WTC11 (cell line): ENCODE data around the gene GLRA1. TPM values are rescaled to one million over a fixed set of nuclear protein-coding genes. Genes with fewer than 3 reads are reported as not detected.

ENCODE experiments used
- ATAC-seq: fragments of 200-7000 bp; cut with Tn5 transposase; 2 replicates; pipeline ENCODE4 v1.10.0; 2021; ENCODE audit warnings: mild to moderate bottlenecking, moderate library complexity
- CTCF ChIA-PET: fragments of 300-600 bp; sonication (Branson Sonifier 250); formaldehyde crosslinking; loops from one replicate; lab custom pipeline; 2021; ENCODE audit warnings: antibody characterized with exemption; lab: Charles Lee
- POLR2A ChIA-PET: fragments of 350-600 bp; sonication (Branson Sonifier 250); formaldehyde crosslinking; loops from one replicate; lab custom pipeline; 2021; ENCODE audit warnings: antibody characterized with exemption; lab: Charles Lee
- DNase-seq: peaks from one replicate; pipeline ENCODE4 v3.0.0; 2021; ENCODE audit warnings: low spot score
- H3K27ac Mint-ChIP-seq: 2 replicates; pipeline ENCODE4 v1.8.0; 2021; ENCODE audit warnings: mixed read lengths
- H3K27me3 Mint-ChIP-seq: 2 replicates; pipeline ENCODE4 v1.8.0; 2021; ENCODE audit warnings: low read depth, mild to moderate bottlenecking, moderate library complexity, mixed read lengths
- H3K36me3 Mint-ChIP-seq: 2 replicates; pipeline ENCODE4 v1.8.0; 2021; ENCODE audit warnings: mixed read lengths
- H3K4me1 Mint-ChIP-seq: 2 replicates; pipeline ENCODE4 v1.8.0; 2022; ENCODE audit warnings: mixed read lengths
- H3K4me3 Mint-ChIP-seq: 2 replicates; pipeline ENCODE4 v1.8.0; 2021; ENCODE audit warnings: mild to moderate bottlenecking, moderate library complexity, mixed read lengths
- H3K9me3 Mint-ChIP-seq: 2 replicates; pipeline ENCODE4 v1.8.0; 2021; ENCODE audit warnings: mixed read lengths
- AFF4 ChIP-seq: sonication (generic); formaldehyde crosslinking; IDR thresholded peaks from 2 replicates; pipeline ENCODE4 v1.8.1; 2023; ENCODE audit warnings: mild to moderate bottlenecking, missing genetic modification reagents, borderline replicate concordance
- CBFB ChIP-seq: sonication (generic); formaldehyde crosslinking; IDR thresholded peaks from 2 replicates; pipeline ENCODE4 v1.8.1; 2022; ENCODE audit warnings: mild to moderate bottlenecking, low read depth, missing genetic modification reagents
- E2F1 ChIP-seq: sonication (generic); formaldehyde crosslinking; IDR thresholded peaks from 2 replicates; pipeline ENCODE4 v1.8.0; 2022; ENCODE audit warnings: mild to moderate bottlenecking, missing genetic modification reagents
- ELF4 ChIP-seq: sonication (generic); formaldehyde crosslinking; IDR thresholded peaks from 2 replicates; pipeline ENCODE4 v1.8.1; 2022; ENCODE audit warnings: low read depth, mild to moderate bottlenecking, moderate library complexity, missing genetic modification reagents
- ETV6 ChIP-seq: sonication (generic); formaldehyde crosslinking; IDR thresholded peaks from 2 replicates; pipeline ENCODE4 v1.8.1; 2022; ENCODE audit warnings: mild to moderate bottlenecking, missing genetic modification reagents
- FOXK1 ChIP-seq: sonication (generic); formaldehyde crosslinking; IDR thresholded peaks from 2 replicates; pipeline ENCODE4 v1.8.0; 2022; ENCODE audit warnings: mild to moderate bottlenecking, moderate library complexity, missing genetic modification reagents
- JUN ChIP-seq: sonication (generic); formaldehyde crosslinking; IDR thresholded peaks from 2 replicates; pipeline ENCODE4 v1.8.0; 2023; ENCODE audit warnings: mild to moderate bottlenecking, missing genetic modification reagents
- MAX ChIP-seq: sonication (generic); formaldehyde crosslinking; IDR thresholded peaks from 2 replicates; pipeline ENCODE4 v1.8.0; 2022; ENCODE audit warnings: mild to moderate bottlenecking, missing genetic modification reagents
- MLX ChIP-seq: sonication (generic); formaldehyde crosslinking; IDR thresholded peaks from 2 replicates; pipeline ENCODE4 v1.8.1; 2023; ENCODE audit warnings: mild to moderate bottlenecking, missing genetic modification reagents, moderate library complexity
- MXD4 ChIP-seq: fragments of 250-450 bp; sonication (Bioruptor Pico); IDR thresholded peaks from 2 replicates; pipeline ENCODE4 v1.8.0; 2021; ENCODE audit warnings: mild to moderate bottlenecking, moderate library complexity, borderline replicate concordance
- NFYB ChIP-seq: sonication (generic); formaldehyde crosslinking; conservative IDR thresholded peaks from 2 replicates; pipeline ENCODE4 v1.8.0; 2022; ENCODE audit warnings: low read depth, missing genetic modification reagents
- SP1 ChIP-seq: sonication (generic); formaldehyde crosslinking; conservative IDR thresholded peaks from 2 replicates; pipeline ENCODE4 v1.8.1; 2022; ENCODE audit warnings: missing genetic modification reagents
- TCF7 ChIP-seq: sonication (generic); formaldehyde crosslinking; IDR thresholded peaks from 2 replicates; pipeline ENCODE4 v1.8.0; 2022; ENCODE audit warnings: mild to moderate bottlenecking, low read depth, missing genetic modification reagents, moderate library complexity
- TEAD1 ChIP-seq: sonication (generic); formaldehyde crosslinking; IDR thresholded peaks from 2 replicates; pipeline ENCODE4 v1.8.0; 2022; ENCODE audit warnings: mild to moderate bottlenecking, missing genetic modification reagents
- ZBTB21 ChIP-seq: sonication (generic); formaldehyde crosslinking; IDR thresholded peaks from 2 replicates; pipeline ENCODE4 v1.8.1; 2023; ENCODE audit warnings: mild to moderate bottlenecking, missing genetic modification reagents, borderline replicate concordance
- ZNF263 ChIP-seq: sonication (generic); formaldehyde crosslinking; IDR thresholded peaks from 2 replicates; pipeline ENCODE4 v1.8.1; 2022; ENCODE audit warnings: low read depth, mild to moderate bottlenecking, moderate library complexity, missing genetic modification reagents
- ZNF317 ChIP-seq: sonication (generic); formaldehyde crosslinking; IDR thresholded peaks from 2 replicates; pipeline ENCODE4 v1.8.1; 2023; ENCODE audit warnings: low read depth, mild to moderate bottlenecking, moderate library complexity, missing genetic modification reagents, borderline replicate concordance
- ZNF416 ChIP-seq: fragments of 250-450 bp; sonication (Bioruptor Pico); IDR thresholded peaks from 2 replicates; pipeline ENCODE4 v1.9.0; 2021; ENCODE audit warnings: mild to moderate bottlenecking, inconsistent platforms
- total RNA-seq: library from RNA; stranded (reverse); gene quantifications from 3 replicates; pipeline ENCODE4 v1.2.3, GENCODE V29; 2021
- TF ChIP-seq, protein P1 (sequence below): sonication (generic); formaldehyde crosslinking; IDR thresholded peaks from 2 replicates; pipeline ENCODE4 v1.8.1; 2022; ENCODE audit warnings: low read depth, mild to moderate bottlenecking, moderate library complexity, missing genetic modification reagents, borderline replicate concordance
- TF ChIP-seq, protein P2 (sequence below): fragments of 250-450 bp; sonication (Bioruptor Pico); IDR thresholded peaks from 2 replicates; pipeline ENCODE4 v1.9.0; 2021; ENCODE audit warnings: moderate library complexity, mild to moderate bottlenecking, inconsistent platforms, borderline replicate concordance
- TF ChIP-seq, protein P3 (sequence below): sonication (generic); formaldehyde crosslinking; IDR thresholded peaks from 2 replicates; pipeline ENCODE4 v1.8.0; 2022; ENCODE audit warnings: mild to moderate bottlenecking, missing genetic modification reagents
- TF ChIP-seq, protein P4 (sequence below): fragments of 250-450 bp; sonication (Bioruptor Pico); IDR thresholded peaks from 2 replicates; pipeline ENCODE4 v1.8.0; 2021; ENCODE audit warnings: mild to moderate bottlenecking

Gene GLRA1
- total RNA-seq, 1 experiment from 2014 or later, result not detected

DNA sequence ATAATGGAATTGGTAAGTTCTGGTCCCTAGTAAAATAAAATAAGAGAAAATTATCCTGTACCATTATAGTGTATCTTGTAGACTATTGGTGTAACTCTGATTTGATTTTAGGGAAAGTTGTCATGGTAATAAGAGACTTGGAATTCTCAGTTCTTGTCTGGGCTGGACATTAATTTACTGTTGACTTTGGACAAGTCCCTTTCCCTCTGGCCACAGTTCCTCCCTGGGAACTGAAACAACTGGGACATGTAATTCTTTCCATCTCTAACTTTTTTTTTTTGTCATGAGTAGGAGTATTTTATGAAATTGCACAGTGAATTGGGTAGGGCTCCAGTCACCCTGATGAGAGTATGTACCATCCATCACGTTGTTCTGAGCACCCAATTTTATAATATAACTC lies 15.0 kb downstream of the GLRA1 start:
- Mint-ChIP-seq H3K9me3 (no peaks in the 10 kb centered on the region), H3K27ac (no peak overlapping the region), H3K36me3 (no peaks in the 10 kb centered on the region), H3K4me1 (peaks cover 19% of the 10 kb centered on the region), H3K4me3 (no peak overlapping the region), H3K27me3 (peaks cover 98% of the 10 kb centered on the region)
- TF ChIP-seq CBFB (CRISPR knock-in tag) (no peak), AFF4 (no peak), SP1 (CRISPR knock-in tag) (no peak), TEAD1 (CRISPR knock-in tag) (no peak), ETV6 (CRISPR knock-in tag) (no peak), TCF7 (no peak), ZNF416 (CRISPR knock-in tag) (no peak), MXD4 (CRISPR knock-in tag) (no peak), FOXK1 (CRISPR knock-in tag) (no peak), E2F1 (no peak), ZBTB21 (CRISPR knock-in tag) (no peak), NFYB (CRISPR knock-in tag) (no peak)
- TF ChIP-seq, protein P1, sequence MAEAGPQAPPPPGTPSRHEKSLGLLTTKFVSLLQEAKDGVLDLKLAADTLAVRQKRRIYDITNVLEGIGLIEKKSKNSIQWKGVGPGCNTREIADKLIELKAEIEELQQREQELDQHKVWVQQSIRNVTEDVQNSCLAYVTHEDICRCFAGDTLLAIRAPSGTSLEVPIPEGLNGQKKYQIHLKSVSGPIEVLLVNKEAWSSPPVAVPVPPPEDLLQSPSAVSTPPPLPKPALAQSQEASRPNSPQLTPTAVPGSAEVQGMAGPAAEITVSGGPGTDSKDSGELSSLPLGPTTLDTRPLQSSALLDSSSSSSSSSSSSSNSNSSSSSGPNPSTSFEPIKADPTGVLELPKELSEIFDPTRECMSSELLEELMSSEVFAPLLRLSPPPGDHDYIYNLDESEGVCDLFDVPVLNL (CRISPR knock-in tag), result no peak
- ATAC-seq (no peak), DNase-seq (no peak)
- ChIA-PET POLR2A (no interaction called here), CTCF (no interaction called here)

DNA sequence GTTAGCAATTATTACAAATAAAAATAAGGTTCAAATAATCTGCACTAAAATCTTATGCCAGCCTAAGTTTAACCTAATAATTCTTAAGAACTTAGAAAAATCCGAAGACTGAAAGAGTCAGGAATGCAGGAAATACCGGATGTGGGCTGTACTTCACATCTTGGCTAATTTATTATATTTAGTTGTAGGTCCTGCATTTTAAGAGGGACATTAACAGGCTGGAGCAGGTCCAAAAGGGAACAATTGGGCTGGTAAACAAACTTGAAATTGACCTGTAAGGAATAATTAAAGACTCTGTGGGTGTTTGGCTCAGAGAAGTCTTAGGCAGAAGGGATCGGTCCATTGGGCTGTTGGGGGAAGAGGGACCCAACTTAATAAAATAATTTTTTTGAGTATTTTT lies 18.4 kb downstream of the GLRA1 start:
- POLR2A ChIA-PET, result no interaction called here
- peaks cover 98% of the 10 kb centered on the region for H3K27me3 Mint-ChIP-seq
- H3K4me1 Mint-ChIP-seq, result peaks cover 29% of the 10 kb centered on the region
- H3K27ac Mint-ChIP-seq, result no peak overlapping the region
- DNase-seq (no peak), ATAC-seq (no peak)
- no peaks in the 10 kb centered on the region for H3K9me3 Mint-ChIP-seq
- H3K36me3 Mint-ChIP-seq, result no peaks in the 10 kb centered on the region
- no peak overlapping the region for H3K4me3 Mint-ChIP-seq
- TF ChIP-seq E2F1 (no peak), MXD4 (CRISPR knock-in tag) (no peak)
- CTCF ChIA-PET, result no interaction called here

DNA sequence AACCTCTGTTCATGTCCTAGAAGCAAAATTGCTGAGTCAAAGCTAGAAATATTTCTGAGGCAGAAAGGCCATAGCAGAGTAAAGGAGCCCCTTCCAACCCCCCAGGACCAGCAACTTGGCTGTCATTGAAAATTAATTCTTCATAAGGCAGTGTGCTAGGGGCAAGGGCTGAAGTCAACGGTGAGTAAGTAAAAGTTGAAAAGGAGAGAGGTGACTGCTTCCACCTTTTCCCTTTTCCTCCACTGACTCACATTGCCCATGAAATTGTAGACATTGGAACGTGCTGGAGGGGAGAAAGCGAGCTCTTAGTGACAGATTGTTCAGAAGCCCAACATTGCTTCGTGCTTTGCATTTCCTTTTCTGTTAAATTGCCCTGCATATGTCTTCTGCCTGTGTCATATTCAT lies 19.1 kb downstream of the GLRA1 start:
- Mint-ChIP-seq H3K4me3 (no peak overlapping the region), H3K27me3 (peaks cover 98% of the 10 kb centered on the region), H3K36me3 (no peaks in the 10 kb centered on the region), H3K27ac (no peak overlapping the region), H3K9me3 (no peaks in the 10 kb centered on the region), H3K4me1 (peaks cover 29% of the 10 kb centered on the region)
- CTCF ChIA-PET, result no interaction called here
- POLR2A ChIA-PET, result no interaction called here
- DNase-seq (no peak), ATAC-seq (no peak)
- TF ChIP-seq, protein P2, sequence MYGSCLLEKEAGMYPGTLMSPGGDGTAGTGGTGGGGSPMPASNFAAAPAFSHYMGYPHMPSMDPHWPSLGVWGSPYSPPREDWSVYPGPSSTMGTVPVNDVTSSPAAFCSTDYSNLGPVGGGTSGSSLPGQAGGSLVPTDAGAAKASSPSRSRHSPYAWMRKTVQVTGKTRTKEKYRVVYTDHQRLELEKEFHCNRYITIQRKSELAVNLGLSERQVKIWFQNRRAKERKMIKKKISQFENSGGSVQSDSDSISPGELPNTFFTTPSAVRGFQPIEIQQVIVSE (CRISPR knock-in tag), result no peak
- TF ChIP-seq MAX (CRISPR knock-in tag) (no peak), MLX (CRISPR knock-in tag) (no peak), JUN (CRISPR knock-in tag) (no peak), ELF4 (CRISPR knock-in tag) (no peak), ZNF263 (CRISPR knock-in tag) (no peak), ZNF317 (CRISPR knock-in tag) (no peak)
- TF ChIP-seq, protein P3, sequence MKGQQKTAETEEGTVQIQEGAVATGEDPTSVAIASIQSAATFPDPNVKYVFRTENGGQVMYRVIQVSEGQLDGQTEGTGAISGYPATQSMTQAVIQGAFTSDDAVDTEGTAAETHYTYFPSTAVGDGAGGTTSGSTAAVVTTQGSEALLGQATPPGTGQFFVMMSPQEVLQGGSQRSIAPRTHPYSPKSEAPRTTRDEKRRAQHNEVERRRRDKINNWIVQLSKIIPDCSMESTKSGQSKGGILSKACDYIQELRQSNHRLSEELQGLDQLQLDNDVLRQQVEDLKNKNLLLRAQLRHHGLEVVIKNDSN (CRISPR knock-in tag), result no peak
- TF ChIP-seq, protein P4, sequence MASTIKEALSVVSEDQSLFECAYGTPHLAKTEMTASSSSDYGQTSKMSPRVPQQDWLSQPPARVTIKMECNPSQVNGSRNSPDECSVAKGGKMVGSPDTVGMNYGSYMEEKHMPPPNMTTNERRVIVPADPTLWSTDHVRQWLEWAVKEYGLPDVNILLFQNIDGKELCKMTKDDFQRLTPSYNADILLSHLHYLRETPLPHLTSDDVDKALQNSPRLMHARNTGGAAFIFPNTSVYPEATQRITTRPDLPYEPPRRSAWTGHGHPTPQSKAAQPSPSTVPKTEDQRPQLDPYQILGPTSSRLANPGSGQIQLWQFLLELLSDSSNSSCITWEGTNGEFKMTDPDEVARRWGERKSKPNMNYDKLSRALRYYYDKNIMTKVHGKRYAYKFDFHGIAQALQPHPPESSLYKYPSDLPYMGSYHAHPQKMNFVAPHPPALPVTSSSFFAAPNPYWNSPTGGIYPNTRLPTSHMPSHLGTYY, result no peak
